HEK293T (cell line): ENCODE results near the gene VIPR2.

ENCODE experiments used
- CTCF ChIA-PET: fragments of 350-600 bp; formaldehyde crosslinking; extraction: SDS; loops from one replicate; lab custom pipeline; 2021; ENCODE audit warnings: antibody characterized with exemption, inconsistent platforms; lab: Yijun Ruan, JAX
- POLR2A ChIA-PET: fragments of 350-600 bp; formaldehyde crosslinking; extraction: SDS; loops from one replicate; lab custom pipeline; 2020; ENCODE audit warnings: antibody characterized with exemption, inconsistent platforms; lab: Yijun Ruan, JAX
- DNase-seq: peaks from one replicate; pipeline ENCODE4 v3.0.0; 2012; ENCODE audit warnings: mixed read lengths; ENCODE audit errors: extremely low spot score
- ARNT ChIP-seq: fragments of 450-650 bp; IDR thresholded peaks from 2 replicates; pipeline ENCODE4 v1.6.1; 2017; ENCODE audit warnings: mild to moderate bottlenecking
- BHLHE40 ChIP-seq: fragments of 450-650 bp; IDR thresholded peaks from 2 replicates; pipeline ENCODE4 v1.6.1; 2016; ENCODE audit warnings: mild to moderate bottlenecking, moderate library complexity, borderline replicate concordance
- CTBP1 ChIP-seq: fragments of 450-650 bp; IDR thresholded peaks from 2 replicates; pipeline ENCODE4 v1.6.1; 2016; ENCODE audit warnings: borderline replicate concordance
- ELF4 ChIP-seq: fragments of 450-650 bp; IDR thresholded peaks from 2 replicates; pipeline ENCODE4 v1.6.1; 2017; ENCODE audit warnings: antibody characterized with exemption
- FOXA1 ChIP-seq: fragments of 450-650 bp; IDR thresholded peaks from 2 replicates; pipeline ENCODE4 v1.6.1; 2016; ENCODE audit warnings: mild to moderate bottlenecking
- FOXK2 ChIP-seq: fragments of 450-650 bp; IDR thresholded peaks from 2 replicates; pipeline ENCODE4 v1.6.1; 2016; ENCODE audit warnings: mild to moderate bottlenecking
- FOXM1 ChIP-seq: fragments of 450-650 bp; IDR thresholded peaks from 2 replicates; pipeline ENCODE4 v1.6.1; 2017; ENCODE audit warnings: mild to moderate bottlenecking, borderline replicate concordance
- HDGF ChIP-seq: fragments of 450-650 bp; IDR thresholded peaks from 2 replicates; pipeline ENCODE4 v1.6.1; 2017; ENCODE audit warnings: antibody characterized with exemption, borderline replicate concordance
- L3MBTL2 ChIP-seq: fragments of 450-650 bp; conservative IDR thresholded peaks from 2 replicates; pipeline ENCODE4 v1.6.1; 2016; ENCODE audit warnings: mild to moderate bottlenecking
- LEF1 ChIP-seq: fragments of 450-650 bp; IDR thresholded peaks from 2 replicates; pipeline ENCODE4 v1.6.1; 2017; ENCODE audit warnings: mild to moderate bottlenecking, borderline replicate concordance
- NFRKB ChIP-seq: fragments of 450-650 bp; IDR thresholded peaks from 2 replicates; pipeline ENCODE4 v1.6.1; 2016; ENCODE audit warnings: mild to moderate bottlenecking, moderate library complexity
- PKNOX1 ChIP-seq: fragments of 450-650 bp; IDR thresholded peaks from 2 replicates; pipeline ENCODE4 v1.6.1; 2016
- SP1 ChIP-seq: fragments of 450-650 bp; IDR thresholded peaks from 2 replicates; pipeline ENCODE4 v1.6.1; 2017
- SUZ12 ChIP-seq: fragments of 450-650 bp; IDR thresholded peaks from 2 replicates; pipeline ENCODE4 v1.6.1; 2016; ENCODE audit warnings: mild to moderate bottlenecking
- TARDBP ChIP-seq: fragments of 450-650 bp; IDR thresholded peaks from 2 replicates; pipeline ENCODE4 v1.6.1; 2016
- ZNF384 ChIP-seq: fragments of 450-650 bp; IDR thresholded peaks from 2 replicates; pipeline ENCODE4 v1.6.1; 2016

Gene VIPR2

DNA sequence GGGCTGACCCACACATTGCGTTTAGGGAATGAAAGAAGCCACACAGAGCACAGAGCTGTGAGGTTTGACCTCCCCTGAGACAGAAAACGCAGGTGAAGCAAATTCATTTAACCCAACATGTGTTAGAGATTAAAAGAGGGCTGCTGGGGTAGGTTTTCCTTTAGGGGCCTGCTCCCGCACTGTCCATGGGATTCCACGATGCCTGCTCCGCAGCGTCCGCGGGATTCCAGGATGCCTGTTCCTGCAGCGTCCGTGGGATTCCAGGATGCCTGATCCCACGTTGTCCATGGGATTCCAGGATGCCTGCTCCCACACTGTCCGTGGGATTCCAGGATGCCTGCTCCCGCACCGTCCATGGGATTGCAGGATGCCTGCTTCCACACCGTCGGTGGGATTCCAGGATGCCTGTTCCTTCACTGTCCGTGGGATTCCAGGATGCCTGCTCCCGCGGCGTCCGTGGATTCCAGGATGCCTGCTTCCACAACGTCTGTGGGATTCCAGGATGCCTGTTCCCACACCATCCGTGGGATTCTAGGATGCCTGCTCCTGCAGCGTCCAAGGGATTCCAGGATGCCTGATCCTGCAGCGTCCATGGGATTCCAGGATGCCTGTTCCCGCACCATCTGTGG lies 78.7 kb downstream of the VIPR2 start:
- ChIA-PET POLR2A (no interaction called here), CTCF (no interaction called here)
- no peak for DNase-seq
- TF ChIP-seq HDGF: no peak
- TF ChIP-seq FOXK2: no peak
- no peak for TF ChIP-seq ARNT
- no peak for TF ChIP-seq SUZ12
- TF ChIP-seq TARDBP: no peak
- no peak for TF ChIP-seq LEF1
- no peak for TF ChIP-seq NFRKB
- no peak for TF ChIP-seq ZNF384
- TF ChIP-seq CTBP1: no peak
- no peak for TF ChIP-seq FOXA1
- TF ChIP-seq PKNOX1: no peak
- TF ChIP-seq FOXM1: no peak
- TF ChIP-seq BHLHE40: no peak
- no peak for TF ChIP-seq SP1
- no peak for TF ChIP-seq L3MBTL2
- no peak for TF ChIP-seq ELF4

DNA sequence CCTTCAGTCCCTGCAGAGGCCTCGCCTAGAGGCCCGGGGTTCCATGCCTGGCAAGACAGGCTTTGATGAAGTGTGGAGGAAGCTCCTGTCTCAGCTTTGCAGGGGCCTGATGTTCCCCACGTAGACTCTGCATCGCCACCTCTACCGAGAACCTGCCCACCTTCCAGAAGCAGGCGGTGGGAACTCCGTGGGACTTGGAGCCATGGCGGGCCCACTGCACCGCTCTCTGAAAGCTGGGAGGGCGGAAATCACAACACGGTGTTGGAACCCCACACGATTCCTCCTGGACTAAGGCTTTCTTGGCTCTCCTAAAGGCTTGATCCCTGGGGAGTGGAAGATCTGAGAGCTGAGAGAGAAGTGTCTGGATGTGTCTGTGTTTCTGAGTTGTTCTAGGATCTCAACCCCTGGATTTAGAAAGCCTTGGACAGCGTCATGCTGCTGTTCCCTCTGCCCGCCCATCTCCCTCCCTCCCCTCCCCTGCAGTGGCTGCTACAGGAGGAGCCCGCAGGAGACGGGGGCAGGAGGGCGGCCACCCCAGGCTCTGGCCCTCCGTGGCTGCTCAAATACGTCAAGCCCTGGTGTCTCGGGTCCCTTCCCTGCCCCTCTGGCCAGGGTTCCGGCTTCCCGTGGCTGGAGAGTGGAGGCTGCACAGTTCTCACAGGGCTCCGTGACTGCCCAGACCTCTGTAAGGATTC lies 79.7 kb downstream of the VIPR2 start:
- ChIA-PET POLR2A (no interaction called here), CTCF (no interaction called here)
- no peak for DNase-seq
- no peak for TF ChIP-seq ARNT
- TF ChIP-seq ZNF384: no peak
- TF ChIP-seq ELF4: no peak
- no peak for TF ChIP-seq HDGF
- TF ChIP-seq LEF1: no peak
- no peak for TF ChIP-seq FOXK2
- TF ChIP-seq CTBP1: no peak
- no peak for TF ChIP-seq TARDBP
- TF ChIP-seq NFRKB: no peak
- TF ChIP-seq L3MBTL2: no peak
- TF ChIP-seq PKNOX1: no peak
- no peak for TF ChIP-seq BHLHE40
- TF ChIP-seq FOXM1: no peak
- TF ChIP-seq FOXA1: no peak
- TF ChIP-seq SUZ12: no peak
- TF ChIP-seq SP1: no peak

- TF ChIP-seq NFRKB (no peak), SP1 (no peak), SUZ12 (no peak), L3MBTL2 (no peak), ZNF384 (no peak), PKNOX1 (no peak)
- DNase-seq: no peak
- ChIA-PET CTCF (no interaction called here), POLR2A (no interaction called here)
Measured at GRCh38 chr7:159064121-159064815, 80.4 kb downstream of the VIPR2 start.

DNA sequence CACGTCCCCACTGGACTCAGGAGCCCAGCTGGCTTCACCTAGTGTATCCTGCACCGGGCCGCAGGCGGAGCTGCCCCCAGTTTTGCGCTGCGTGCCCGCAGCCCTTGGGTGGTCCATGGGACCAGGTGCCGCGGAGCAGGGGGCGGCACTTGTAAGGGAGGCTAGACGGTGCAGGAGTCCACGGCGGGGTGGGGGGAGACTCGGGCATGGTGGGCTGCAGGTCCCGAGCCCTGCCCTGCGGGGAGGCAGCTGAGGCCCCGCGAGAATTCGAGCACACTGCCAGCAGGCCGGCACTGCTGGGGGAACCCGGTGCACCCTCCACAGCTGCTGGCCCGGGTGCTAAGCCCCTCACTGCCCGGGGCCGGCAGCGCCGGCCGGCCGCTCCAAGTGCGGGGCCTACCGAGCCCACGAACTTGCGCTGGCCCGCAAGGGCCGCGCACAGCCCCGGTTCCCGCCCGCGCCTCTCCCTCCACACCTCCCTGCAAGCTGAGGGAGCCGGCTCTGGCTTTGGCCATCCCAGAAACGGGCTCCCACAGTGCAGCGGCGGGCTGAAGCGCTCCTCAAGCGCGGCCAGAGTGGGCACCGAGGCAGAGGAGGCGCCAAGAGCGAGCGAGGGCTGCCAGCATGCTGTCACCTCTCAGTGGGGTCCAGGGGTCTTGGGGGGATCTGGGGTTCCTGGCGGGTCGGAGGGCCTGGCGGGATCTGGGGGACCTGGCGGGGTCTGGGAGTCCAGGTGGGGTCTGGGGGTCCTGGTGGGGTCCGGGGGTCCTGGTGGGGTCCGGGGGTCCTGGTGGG lies 81.4 kb downstream of the VIPR2 start:
- ChIA-PET CTCF (no interaction called here), POLR2A (no interaction called here)
- no peak for DNase-seq
- TF ChIP-seq ARNT: no peak
- no peak for TF ChIP-seq TARDBP
- no peak for TF ChIP-seq BHLHE40
- TF ChIP-seq ZNF384: no peak
- TF ChIP-seq FOXA1: no peak
- TF ChIP-seq FOXM1: no peak
- TF ChIP-seq NFRKB: no peak
- TF ChIP-seq FOXK2: no peak
- no peak for TF ChIP-seq PKNOX1
- TF ChIP-seq HDGF: no peak
- no peak for TF ChIP-seq CTBP1
- TF ChIP-seq L3MBTL2: no peak
- TF ChIP-seq ELF4: no peak
- TF ChIP-seq SP1: no peak
- no peak for TF ChIP-seq LEF1
- TF ChIP-seq SUZ12: no peak
